ENCODE data around the gene SLC36A2.
"Not testable (repeated sequence)": the region's sequence is repeated elsewhere in the genome, so short reads cannot be mapped to it uniquely, and the experiment has no call there.

Gene SLC36A2

DNA sequence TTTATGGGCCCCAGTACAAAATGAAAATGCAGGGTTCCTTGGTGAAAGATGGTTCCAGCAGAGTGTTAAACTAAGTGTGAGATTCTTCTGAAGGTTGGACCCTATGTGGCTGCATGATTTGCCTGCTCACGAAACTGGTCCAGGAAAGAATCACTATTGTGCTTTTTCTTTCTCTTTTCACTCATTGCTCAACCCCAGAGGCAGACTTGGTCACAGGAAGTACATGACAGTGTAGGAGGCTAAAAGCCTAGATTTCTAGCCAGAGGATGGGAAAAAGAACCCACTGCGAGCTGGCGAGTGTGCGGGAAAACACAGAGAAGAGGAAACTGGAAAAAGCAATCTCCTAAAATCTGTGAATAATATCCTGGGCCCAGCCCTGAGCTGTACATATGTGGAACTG is 18.6 kb downstream of the SLC36A2 start:
- no peak overlapping the region for H3K4me3 ChIP-seq (ENCODE audit: extremely low read depth, insufficient read depth, low read length, poor library complexity, severe bottlenecking)
- no peaks in the 10 kb centered on the region for H3K4me1 ChIP-seq (ENCODE audit: control insufficient read depth, insufficient read depth, low read length, poor library complexity, severe bottlenecking)
- no peaks in the 10 kb centered on the region for H3K36me3 ChIP-seq (ENCODE audit: control insufficient read depth, insufficient read depth, low read length)
- no peak overlapping the region for H3K27ac ChIP-seq (ENCODE audit: low read depth, low read length, severe bottlenecking)
- WGBS, 2 experiments (ENCODE audit: insufficient coverage in 2 of 2) = 100% methylated on average over 3 of the region's 4 CpGs; no CpG with 5 or more reads in 1 of the 2 experiments
- no peaks in the 10 kb centered on the region for H3K9me3 ChIP-seq (ENCODE audit: control insufficient read depth, low read length)

- no peaks in the 10 kb centered on the region for H3K9me3 ChIP-seq (ENCODE audit: control insufficient read depth, low read length)
- no peak overlapping the region for H3K27ac ChIP-seq (ENCODE audit: low read depth, low read length, severe bottlenecking)
- 100% methylated on average over 1 of the region's 2 CpGs; no CpG with 5 or more reads in 1 of the 2 experiments for WGBS, 2 experiments (ENCODE audit: insufficient coverage in 2 of 2)
- no peak overlapping the region for H3K4me3 ChIP-seq (ENCODE audit: extremely low read depth, insufficient read depth, low read length, poor library complexity, severe bottlenecking)
- no peaks in the 10 kb centered on the region for H3K4me1 ChIP-seq (ENCODE audit: control insufficient read depth, insufficient read depth, low read length, poor library complexity, severe bottlenecking)
- H3K36me3 ChIP-seq (ENCODE audit: control insufficient read depth, insufficient read depth, low read length) = no peaks in the 10 kb centered on the region
Measured at GRCh38 chr5:151327585-151327984, 19.8 kb downstream of the SLC36A2 start.

DNA sequence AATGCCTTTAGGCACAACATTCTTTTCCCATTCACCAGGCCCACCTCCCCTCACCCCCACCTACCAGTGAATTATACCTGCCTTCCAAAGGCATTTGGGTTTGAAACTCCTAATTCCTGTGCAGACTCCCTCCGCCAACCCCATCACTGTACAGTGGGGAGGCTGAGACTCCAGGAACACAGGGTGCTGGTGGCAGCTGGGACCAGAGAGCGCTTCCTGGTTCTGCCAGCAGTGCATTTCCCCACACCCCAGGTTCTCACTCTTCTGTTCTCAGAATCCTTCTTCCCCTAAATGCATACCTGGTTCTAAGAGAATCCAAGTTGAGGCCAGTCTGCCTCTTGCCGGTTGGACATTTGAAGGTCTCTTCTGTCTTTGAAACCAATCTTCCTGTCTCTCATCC is 21.1 kb downstream of the SLC36A2 start:
- H3K36me3 ChIP-seq (ENCODE audit: control insufficient read depth, insufficient read depth, low read length) = no peaks in the 10 kb centered on the region
- H3K4me3 ChIP-seq (ENCODE audit: extremely low read depth, insufficient read depth, low read length, poor library complexity, severe bottlenecking) = no peak overlapping the region
- 84 to 86% methylated on average over 2 to 3 of the region's 3 CpGs for WGBS, 2 experiments (ENCODE audit: insufficient coverage in 2 of 2)
- H3K4me1 ChIP-seq (ENCODE audit: control insufficient read depth, insufficient read depth, low read length, poor library complexity, severe bottlenecking) = no peaks in the 10 kb centered on the region
- H3K27ac ChIP-seq (ENCODE audit: low read depth, low read length, severe bottlenecking) = no peak overlapping the region
- H3K9me3 ChIP-seq (ENCODE audit: control insufficient read depth, low read length) = no peaks in the 10 kb centered on the region

GRCh38 chr5:151320481-151320880 is 26.9 kb downstream of the SLC36A2 start:
- 89% methylated on average over 3 of the region's 4 CpGs; no CpG with 5 or more reads in 1 of the 2 experiments for WGBS, 2 experiments (ENCODE audit: insufficient coverage in 2 of 2)
- no peaks in the 10 kb centered on the region for H3K4me1 ChIP-seq (ENCODE audit: control insufficient read depth, insufficient read depth, low read length, poor library complexity, severe bottlenecking)
- no peak overlapping the region for H3K4me3 ChIP-seq (ENCODE audit: extremely low read depth, insufficient read depth, low read length, poor library complexity, severe bottlenecking)
- no peaks in the 10 kb centered on the region for H3K36me3 ChIP-seq (ENCODE audit: control insufficient read depth, insufficient read depth, low read length)
- no peaks in the 10 kb centered on the region for H3K9me3 ChIP-seq (ENCODE audit: control insufficient read depth, low read length)
- no peak overlapping the region for H3K27ac ChIP-seq (ENCODE audit: low read depth, low read length, severe bottlenecking)

- Histone ChIP-seq H3K9me3 (ENCODE audit: control insufficient read depth, low read length) (no peaks in the 10 kb centered on the region), H3K4me1 (ENCODE audit: control insufficient read depth, insufficient read depth, low read length, poor library complexity, severe bottlenecking) (no peaks in the 10 kb centered on the region), H3K27ac (ENCODE audit: low read depth, low read length, severe bottlenecking) (no peak overlapping the region), H3K4me3 (ENCODE audit: extremely low read depth, insufficient read depth, low read length, poor library complexity, severe bottlenecking) (no peak overlapping the region), H3K36me3 (ENCODE audit: control insufficient read depth, insufficient read depth, low read length) (no peaks in the 10 kb centered on the region)
- 56 to 86% methylated on average over 1 to 2 of the region's 2 CpGs for WGBS, 2 experiments (ENCODE audit: insufficient coverage in 2 of 2)
Measured at GRCh38 chr5:151318850-151319732, 28.3 kb downstream of the SLC36A2 start.

DNA sequence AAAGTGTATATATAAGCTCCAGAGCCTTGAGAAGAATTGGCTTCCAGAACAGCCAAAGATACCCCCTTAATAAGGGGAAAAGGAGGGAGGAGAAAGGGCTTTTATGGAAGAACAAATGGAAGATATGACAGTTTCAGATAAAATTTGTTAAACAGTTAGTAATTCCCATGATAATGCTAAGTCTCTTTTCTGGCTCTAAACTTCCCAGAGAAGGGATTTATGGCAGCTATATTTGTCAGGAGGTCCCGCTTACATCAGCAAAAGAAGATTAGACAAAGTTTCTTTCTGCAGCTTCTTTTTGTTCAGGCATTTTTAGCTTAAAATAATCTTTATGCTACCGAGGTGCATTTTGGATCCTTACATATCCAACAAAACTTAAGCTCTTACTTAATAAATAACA is 29.5 kb downstream of the SLC36A2 start:
- WGBS, 2 experiments (ENCODE audit: insufficient coverage in 2 of 2) = 100% methylated on average over 1 of the region's 2 CpGs
- Histone ChIP-seq H3K9me3 (ENCODE audit: control insufficient read depth, low read length) (no peaks in the 10 kb centered on the region), H3K36me3 (ENCODE audit: control insufficient read depth, insufficient read depth, low read length) (no peaks in the 10 kb centered on the region), H3K27ac (ENCODE audit: low read depth, low read length, severe bottlenecking) (no peak overlapping the region), H3K4me3 (ENCODE audit: extremely low read depth, insufficient read depth, low read length, poor library complexity, severe bottlenecking) (no peak overlapping the region), H3K4me1 (ENCODE audit: control insufficient read depth, insufficient read depth, low read length, poor library complexity, severe bottlenecking) (no peaks in the 10 kb centered on the region)

DNA sequence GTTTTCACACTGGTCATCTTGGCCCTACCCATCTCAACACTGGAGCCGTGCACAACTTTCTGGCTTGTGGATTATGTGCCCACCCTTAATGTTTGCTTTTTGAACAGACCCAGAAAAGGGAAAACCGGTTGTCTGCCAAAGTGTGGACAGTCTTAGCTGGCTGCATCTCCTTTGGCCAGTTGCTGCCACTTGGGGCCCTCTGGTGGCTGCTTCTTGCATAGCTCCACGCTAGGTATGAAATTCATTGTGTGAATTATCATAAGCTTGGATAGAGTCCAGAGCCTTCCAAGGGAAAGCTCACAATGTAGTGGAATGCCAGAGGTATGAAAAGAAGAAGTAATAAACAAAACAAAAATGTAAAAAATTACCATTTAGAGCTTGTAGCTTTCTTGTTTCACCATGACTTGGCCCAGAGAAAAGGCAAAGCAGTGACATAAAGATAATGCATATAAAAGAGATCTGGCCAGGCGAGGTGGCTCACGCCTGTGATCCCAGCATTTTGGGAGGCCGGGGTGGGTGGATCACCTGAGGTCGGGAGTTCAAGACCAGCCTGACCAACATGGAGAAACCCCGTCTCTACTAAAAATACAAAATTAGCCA is 31.3 kb downstream of the SLC36A2 start:
- no peak overlapping the region for H3K27ac ChIP-seq (ENCODE audit: low read depth, low read length, severe bottlenecking)
- no peak overlapping the region for H3K4me3 ChIP-seq (ENCODE audit: extremely low read depth, insufficient read depth, low read length, poor library complexity, severe bottlenecking)
- no peaks in the 10 kb centered on the region for H3K4me1 ChIP-seq (ENCODE audit: control insufficient read depth, insufficient read depth, low read length, poor library complexity, severe bottlenecking)
- peaks cover 5% of the 10 kb centered on the region for H3K9me3 ChIP-seq (ENCODE audit: control insufficient read depth, low read length)
- no peaks in the 10 kb centered on the region for H3K36me3 ChIP-seq (ENCODE audit: control insufficient read depth, insufficient read depth, low read length)
- WGBS, 2 experiments (ENCODE audit: insufficient coverage in 2 of 2) = 50 to 64% methylated on average over 3 to 5 of the region's 8 CpGs

DNA sequence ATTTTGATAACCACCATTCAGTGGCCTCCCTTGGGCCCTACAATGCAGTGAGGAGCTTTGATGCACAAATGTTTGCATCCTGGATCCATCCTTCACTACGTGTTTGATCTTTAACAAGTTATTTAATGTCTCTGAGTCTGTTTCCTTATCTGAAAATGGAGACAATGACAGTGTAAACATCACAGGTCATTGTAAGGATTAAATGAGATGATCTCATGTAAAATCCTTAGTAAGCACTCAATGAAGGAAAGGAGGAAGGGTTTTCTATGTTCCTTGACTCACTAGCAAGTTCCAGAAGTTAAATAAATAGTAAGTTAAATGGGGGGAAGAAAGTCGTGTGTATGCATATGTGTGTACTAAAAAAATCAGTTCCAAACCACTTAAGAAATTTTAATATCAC is 34.0 kb downstream of the SLC36A2 start:
- WGBS, 2 experiments (ENCODE audit: insufficient coverage in 2 of 2) = no CpG with 5 or more reads among the region's 2 CpGs
- Histone ChIP-seq H3K9me3 (ENCODE audit: control insufficient read depth, low read length) (peaks cover 6% of the 10 kb centered on the region), H3K4me3 (ENCODE audit: extremely low read depth, insufficient read depth, low read length, poor library complexity, severe bottlenecking) (no peak overlapping the region), H3K27ac (ENCODE audit: low read depth, low read length, severe bottlenecking) (no peak overlapping the region), H3K4me1 (ENCODE audit: control insufficient read depth, insufficient read depth, low read length, poor library complexity, severe bottlenecking) (no peaks in the 10 kb centered on the region), H3K36me3 (ENCODE audit: control insufficient read depth, insufficient read depth, low read length) (no peaks in the 10 kb centered on the region)

DNA sequence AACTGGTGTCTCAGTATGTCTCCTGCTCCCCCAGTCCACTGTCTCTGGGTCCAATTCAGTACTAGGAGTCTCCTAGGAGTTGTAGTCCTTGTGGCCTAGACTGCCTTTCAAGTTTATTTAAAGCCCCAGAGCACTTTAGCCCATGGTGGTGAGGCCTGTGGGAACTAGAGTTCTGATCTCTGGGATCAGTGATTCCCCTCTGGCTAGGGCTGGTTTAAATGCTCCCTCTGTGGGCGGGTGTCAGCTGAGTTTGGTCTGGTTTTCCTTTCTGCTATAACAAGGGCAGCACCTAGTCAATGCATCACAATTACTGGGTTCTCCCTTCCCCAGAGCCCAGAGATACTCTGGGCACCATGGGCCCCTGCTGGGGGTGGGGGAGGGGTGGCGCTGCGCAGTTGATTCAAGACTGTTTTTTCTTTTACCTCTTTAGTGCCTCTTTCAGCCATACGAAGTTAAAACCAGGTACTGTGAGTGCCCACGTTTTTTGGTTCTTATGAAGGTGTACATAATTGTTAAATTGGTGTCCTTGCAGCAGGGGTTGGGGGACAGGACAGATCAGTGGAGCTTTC is 34.5 kb downstream of the SLC36A2 start:
- no peak overlapping the region for H3K4me3 ChIP-seq (ENCODE audit: extremely low read depth, insufficient read depth, low read length, poor library complexity, severe bottlenecking)
- WGBS, 2 experiments (ENCODE audit: insufficient coverage in 2 of 2) = no CpG with 5 or more reads among the region's 5 CpGs
- H3K36me3 ChIP-seq (ENCODE audit: control insufficient read depth, insufficient read depth, low read length) = no peaks in the 10 kb centered on the region
- no peak overlapping the region for H3K27ac ChIP-seq (ENCODE audit: low read depth, low read length, severe bottlenecking)
- H3K4me1 ChIP-seq (ENCODE audit: control insufficient read depth, insufficient read depth, low read length, poor library complexity, severe bottlenecking) = no peaks in the 10 kb centered on the region
- peaks cover 6% of the 10 kb centered on the region for H3K9me3 ChIP-seq (ENCODE audit: control insufficient read depth, low read length)

DNA sequence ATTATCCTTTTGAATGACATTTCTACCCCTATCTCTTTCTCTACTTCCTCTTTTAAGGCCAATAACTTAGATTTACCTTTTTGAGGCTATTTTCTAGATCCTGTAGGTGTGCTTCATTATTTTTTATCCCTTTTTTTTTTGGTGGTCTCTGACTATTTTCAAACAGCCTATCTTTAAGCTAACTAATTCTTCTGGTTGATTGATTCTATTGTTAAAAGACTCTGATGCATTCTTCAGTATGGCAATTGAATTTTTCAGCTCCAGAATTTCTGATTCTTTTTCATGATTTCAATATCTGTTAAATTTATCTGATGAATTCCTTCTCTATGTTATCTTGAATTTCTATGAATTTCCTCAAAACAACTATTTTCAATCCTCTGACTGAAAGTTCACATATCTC is 36.4 kb downstream of the SLC36A2 start:
- peaks cover 6% of the 10 kb centered on the region for H3K9me3 ChIP-seq (ENCODE audit: control insufficient read depth, low read length)
- H3K36me3 ChIP-seq (ENCODE audit: control insufficient read depth, insufficient read depth, low read length) = no peaks in the 10 kb centered on the region
- no peak overlapping the region for H3K27ac ChIP-seq (ENCODE audit: low read depth, low read length, severe bottlenecking)

DNA sequence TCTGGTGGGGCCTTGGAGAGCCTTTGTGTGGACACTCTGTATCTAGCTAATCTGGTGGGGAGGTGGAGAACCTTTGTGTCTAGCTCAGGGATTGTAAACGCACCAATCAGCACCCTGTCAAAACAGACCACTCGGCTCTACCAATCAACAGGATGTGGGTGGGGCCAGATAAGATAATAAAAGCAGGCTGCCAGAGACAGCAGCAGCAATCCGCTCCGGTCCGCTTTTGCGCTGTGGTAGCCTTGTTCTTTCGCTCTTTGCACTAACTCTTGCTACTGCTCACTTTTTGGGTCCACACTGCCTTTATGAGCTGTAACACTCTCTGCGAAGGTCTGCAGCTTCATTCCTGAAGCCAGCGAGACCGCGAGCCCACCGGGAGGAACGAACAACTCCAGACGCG is 37.5 kb downstream of the SLC36A2 start:
- H3K4me3 ChIP-seq (ENCODE audit: extremely low read depth, insufficient read depth, low read length, poor library complexity, severe bottlenecking); H3K36me3 ChIP-seq (ENCODE audit: control insufficient read depth, insufficient read depth, low read length); H3K4me1 ChIP-seq (ENCODE audit: control insufficient read depth, insufficient read depth, low read length, poor library complexity, severe bottlenecking); H3K27ac ChIP-seq (ENCODE audit: low read depth, low read length, severe bottlenecking); H3K9me3 ChIP-seq (ENCODE audit: control insufficient read depth, low read length): not testable (repeated sequence)
- 81 to 98% methylated on average over 12 to 15 of the region's 15 CpGs for WGBS, 2 experiments (ENCODE audit: insufficient coverage in 2 of 2)

More for the DNA sequence above, 36.4 kb downstream of the SLC36A2 start:
- Histone ChIP-seq H3K4me1 (ENCODE audit: control insufficient read depth, insufficient read depth, low read length, poor library complexity, severe bottlenecking) (no peaks in the 10 kb centered on the region), H3K4me3 (ENCODE audit: extremely low read depth, insufficient read depth, low read length, poor library complexity, severe bottlenecking) (no peak overlapping the region)

Data from mesodermal cell (in vitro differentiated cells).